NCI-H2171 (cell line): ENCODE results near the gene POU2AF3.
"Not testable (repeated sequence)": the region's sequence is repeated elsewhere in the genome, so short reads cannot be mapped to it uniquely, and the experiment has no call there.

Experiments
- DNase-seq: peaks from one replicate; lab custom pipeline; 2025; lab: John Stamatoyannopoulos, UW

POU2AF3 gene

DNA sequence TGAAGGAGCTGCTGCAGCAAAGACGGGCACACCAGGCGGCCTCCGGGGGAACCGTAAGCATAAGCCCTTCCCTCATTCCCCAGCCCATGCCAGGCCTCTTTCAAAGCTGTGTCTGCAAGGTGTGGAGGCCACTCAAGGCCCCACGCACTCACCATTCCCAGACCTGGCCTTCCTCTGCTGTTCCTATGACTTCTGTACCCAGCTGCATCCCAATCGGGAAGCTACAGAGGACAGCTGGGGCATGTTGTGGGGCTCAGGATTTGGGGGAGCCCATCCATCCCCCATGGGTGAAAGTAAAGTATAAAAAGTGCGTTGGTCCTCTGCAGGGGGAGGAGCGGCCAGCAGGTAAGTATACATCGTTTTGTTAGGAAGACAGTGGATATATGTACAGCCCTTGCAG is 2.2 kb downstream of the POU2AF3 start:
- DNase-seq, result no peak

DNA sequence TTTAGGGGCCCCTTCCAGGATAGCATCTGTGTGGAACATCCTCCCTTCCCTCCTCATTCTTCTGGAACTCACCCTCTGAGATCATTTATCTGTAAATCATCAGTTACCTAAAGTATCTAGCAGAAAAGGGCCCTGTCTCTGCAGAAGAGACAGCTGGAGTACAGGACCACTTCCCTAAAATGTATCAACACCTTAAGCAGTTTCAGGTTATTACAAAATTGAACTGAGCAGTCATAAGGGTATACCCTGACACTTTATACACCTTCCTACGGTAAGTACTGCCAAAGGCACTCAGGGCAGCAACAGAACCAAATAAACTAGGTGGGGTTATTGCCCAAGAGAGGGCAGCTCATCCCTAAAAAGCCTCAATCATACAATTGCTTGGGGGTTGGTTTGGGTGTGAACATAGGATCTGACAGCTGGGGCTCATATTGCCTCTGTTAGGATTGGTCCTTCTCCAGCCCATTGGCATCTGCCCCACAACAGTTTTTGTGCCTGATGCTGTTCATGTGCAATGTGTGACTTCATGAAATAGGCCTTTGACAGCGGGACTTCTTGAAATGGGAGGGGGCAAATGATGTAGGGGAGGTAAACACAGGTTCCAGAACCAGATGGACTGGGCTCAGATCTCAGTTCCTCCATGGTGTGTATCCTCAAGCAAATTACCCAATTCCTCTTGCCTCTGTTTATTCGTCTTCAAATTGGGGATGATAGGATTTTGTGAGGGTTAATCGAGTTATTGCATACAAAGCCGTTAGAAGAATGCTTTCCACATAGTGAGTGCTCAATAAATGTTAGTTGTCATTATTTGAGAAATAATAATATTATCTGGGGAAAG is 2.9 kb downstream of the POU2AF3 start:
- peak; percentile 86 for DNase-seq

DNA sequence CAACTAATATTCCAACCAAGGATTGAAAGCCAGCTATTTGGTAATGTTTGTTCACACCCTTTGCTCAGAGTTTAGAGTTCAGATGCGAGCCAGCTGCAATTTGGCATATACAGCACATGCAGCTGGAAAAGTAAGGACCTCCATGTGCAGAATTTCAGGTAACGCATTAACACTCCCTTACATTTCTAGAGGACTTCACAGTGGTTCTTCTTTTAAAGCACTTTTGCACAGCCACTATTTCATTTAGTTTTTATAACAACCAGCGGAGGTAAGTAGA is 3.4 kb downstream of the POU2AF3 start:
- no peak for DNase-seq

DNA sequence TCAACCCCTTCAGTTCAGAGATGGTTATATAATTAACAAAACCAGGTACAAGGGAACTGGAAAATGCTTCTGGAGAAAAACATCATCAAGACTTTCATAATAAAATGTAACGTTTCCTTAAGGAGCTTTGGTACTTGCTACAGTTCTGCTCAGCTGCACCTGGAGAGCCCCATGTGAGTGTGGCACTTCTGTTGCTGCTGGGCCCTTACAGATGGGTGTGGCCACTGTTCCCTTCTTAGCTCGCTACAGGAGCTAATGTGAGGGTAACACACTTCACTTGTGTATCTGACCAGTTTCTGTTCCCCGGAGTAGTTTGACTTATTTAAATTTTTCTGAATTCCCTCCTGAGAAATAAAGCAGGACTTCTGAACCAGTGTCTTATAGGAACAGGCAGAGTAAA is 4.0 kb downstream of the POU2AF3 start:
- DNase-seq, result peak; percentile 29

GRCh38 chr11:111303461-111303860 is 5.1 kb downstream of the POU2AF3 start:
- DNase-seq, result peak; percentile 45

GRCh38 chr11:111305162-111305802 is 6.9 kb downstream of the POU2AF3 start:
- DNase-seq, result no peak

- DNase-seq, result no peak
Measured at GRCh38 chr11:111305876-111306275, 7.5 kb downstream of the POU2AF3 start.

- no peak for DNase-seq
Measured at GRCh38 chr11:111306321-111306720, 8.0 kb downstream of the POU2AF3 start.

- DNase-seq, result peak; percentile 31
Measured at GRCh38 chr11:111307472-111308108, 9.2 kb downstream of the POU2AF3 start.

GRCh38 chr11:111308140-111308539 is 9.8 kb downstream of the POU2AF3 start:
- peak; percentile 91 for DNase-seq

- DNase-seq, result no peak
Measured at GRCh38 chr11:111309215-111309915, 11.0 kb downstream of the POU2AF3 start.

GRCh38 chr11:111310088-111310487 is 11.7 kb downstream of the POU2AF3 start:
- peak; percentile 90 for DNase-seq

GRCh38 chr11:111310723-111311122 is 12.4 kb downstream of the POU2AF3 start:
- DNase-seq, result no peak

GRCh38 chr11:111312076-111312475 is 13.7 kb downstream of the POU2AF3 start:
- DNase-seq, result no peak

DNA sequence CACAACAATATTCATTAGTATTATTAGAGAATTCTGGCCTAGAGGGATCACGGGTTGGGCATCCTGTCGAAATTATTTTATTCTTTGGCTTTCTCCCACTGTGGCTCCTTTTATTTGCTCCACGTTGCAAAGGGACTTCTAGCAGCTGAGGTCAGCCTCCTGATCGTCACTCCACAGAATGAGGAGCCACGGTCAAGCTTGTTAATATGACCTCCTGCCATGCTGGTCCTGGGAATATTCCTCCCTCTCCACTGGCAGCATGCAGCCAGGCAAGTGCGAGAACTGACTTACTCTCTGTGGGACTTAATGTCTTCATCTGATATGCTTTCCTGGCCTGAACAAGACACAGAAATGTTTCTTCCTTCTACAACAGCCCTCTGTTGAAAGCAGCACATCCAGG is 20.9 kb downstream of the POU2AF3 start:
- no peak for DNase-seq

DNA sequence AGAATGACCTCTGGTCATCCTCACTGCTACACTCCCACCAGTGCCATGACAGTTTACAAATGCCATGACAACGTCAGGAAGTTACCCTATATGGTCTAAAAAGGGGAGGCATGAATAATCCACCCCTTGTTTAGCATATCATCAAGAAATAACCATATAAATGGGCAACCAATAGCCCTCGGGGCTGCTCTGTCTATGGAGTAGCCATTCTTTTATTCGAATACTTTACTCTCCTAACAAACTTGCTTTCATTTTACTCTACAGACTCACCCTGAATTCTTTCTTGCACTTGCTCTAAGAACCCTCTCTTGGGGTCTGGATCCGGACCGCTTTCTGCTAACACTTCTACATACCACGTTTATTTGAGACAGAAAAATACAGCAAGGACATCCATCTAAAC is 21.9 kb downstream of the POU2AF3 start:
- DNase-seq, result not testable (repeated sequence)

GRCh38 chr11:111320728-111321568 is 22.6 kb downstream of the POU2AF3 start:
- no peak for DNase-seq

DNA sequence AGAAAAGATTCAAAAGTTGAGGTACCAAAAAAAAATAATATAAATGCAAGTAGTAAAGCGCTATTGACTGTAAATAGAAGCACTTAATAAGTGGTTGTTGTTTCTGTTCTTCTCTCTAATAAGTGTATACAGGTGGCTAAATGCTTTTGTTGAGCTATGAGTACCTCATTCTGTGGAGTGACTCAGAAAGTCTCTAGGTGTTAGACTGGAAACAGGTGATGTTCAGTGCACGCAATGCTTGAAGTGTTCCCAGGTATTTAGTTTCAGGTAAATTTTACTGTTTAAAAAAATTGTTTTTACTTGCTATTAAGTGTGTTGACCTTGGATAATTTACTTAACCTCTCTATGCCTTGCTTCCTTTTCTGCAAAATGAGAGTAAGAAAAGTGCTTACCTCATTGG is 24.2 kb downstream of the POU2AF3 start:
- DNase-seq, result no peak

GRCh38 chr11:111324277-111324720 is 26.0 kb downstream of the POU2AF3 start:
- no peak for DNase-seq

DNA sequence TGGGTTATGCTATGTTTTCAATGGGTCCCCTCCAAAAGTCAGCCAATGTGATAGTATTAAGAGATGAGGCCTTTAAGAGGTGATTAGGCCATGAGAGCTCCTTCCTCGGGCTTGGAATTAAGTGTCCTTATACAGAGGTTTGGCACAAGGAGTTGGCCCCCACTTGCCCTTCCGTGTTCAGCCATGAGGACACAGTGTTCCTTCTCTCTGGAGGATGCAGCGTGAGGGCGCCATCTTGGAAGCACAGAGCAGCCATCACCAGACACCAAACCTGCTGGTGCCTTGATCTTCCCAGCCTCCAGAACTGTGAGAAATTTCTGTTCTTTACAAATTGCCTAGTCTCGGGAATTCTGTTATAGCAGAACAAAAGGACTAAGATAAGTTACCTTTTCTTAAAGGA is 26.9 kb downstream of the POU2AF3 start:
- no peak for DNase-seq

DNA sequence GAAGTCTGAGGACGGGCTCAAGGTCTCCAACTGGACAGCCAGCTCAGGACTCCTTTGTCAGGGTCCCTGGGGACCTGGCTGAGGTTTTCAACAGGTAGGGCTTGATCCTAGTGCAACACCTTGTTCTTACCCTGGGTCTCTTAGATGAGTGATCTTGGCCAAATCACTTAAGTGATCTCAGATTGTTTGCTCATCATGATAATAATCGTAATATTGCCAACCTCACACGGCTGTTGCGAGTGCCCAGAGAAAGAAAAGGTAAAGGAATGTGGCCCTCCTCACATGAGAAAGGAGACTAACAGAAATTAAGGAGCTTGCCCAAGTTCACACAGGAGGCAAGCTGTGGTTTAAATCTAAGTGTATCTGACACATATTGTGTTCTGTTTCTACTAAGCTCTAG is 28.5 kb downstream of the POU2AF3 start:
- DNase-seq, result no peak
